Breast epithelium (tissue), 4 donors: ENCODE measurements around the gene SLC22A3. TPM values are rescaled to one million over a fixed set of nuclear protein-coding genes. Genes with fewer than 3 reads are reported as not detected.

Source experiments
- DNase-seq, 2 donors: peaks; one replicate each; pipeline ENCODE4 v3.0.0-alpha.2; 2019; ENCODE audit warnings: low spot score in 2 of 2
- H3K27ac ChIP-seq, 2 donors: fragments of 200-600 bp; sonication (generic) in 1 of 2; one replicate each; pipeline ENCODE4 v1.5.1; 2016 to 2019; ENCODE audit warnings: mild to moderate bottlenecking in 1 of 2
- H3K27me3 ChIP-seq, 2 donors: fragments of 200-600 bp; sonication (generic) in 1 of 2; one replicate each; pipeline versions ENCODE4 v1.5.1 to v1.6.0; 2017 to 2019; ENCODE audit warnings: control low read depth in 1 of 2, mild to moderate bottlenecking in 1 of 2
- H3K36me3 ChIP-seq: fragments of 200-600 bp; one replicate; pipeline ENCODE4 v1.5.1; 2019
- H3K4me1 ChIP-seq, 2 donors: fragments of 200-600 bp; sonication (generic); one replicate each; pipeline ENCODE4 v1.5.1; 2016 to 2019; ENCODE audit warnings: control low read depth in 1 of 2
- H3K4me3 ChIP-seq, 3 donors: fragments of 200-600 bp; sonication (generic); 1 replicate in 2 of 3; 2 replicates in 1 of 3; pipeline ENCODE4 v1.5.1; 2016 to 2019; ENCODE audit warnings: mild to moderate bottlenecking in 3 of 3, moderate library complexity in 2 of 3
- H3K9me3 ChIP-seq, 2 donors: fragments of 200-600 bp; sonication (generic) in 1 of 2; one replicate each; pipeline ENCODE4 v1.5.1; 2016 to 2019; ENCODE audit warnings: control low read depth in 1 of 2
- CTCF ChIP-seq, 3 donors: fragments of 450-650 bp; IDR thresholded peaks; one replicate each; pipeline ENCODE4 v1.5.1; 2016 to 2017; ENCODE audit warnings: antibody characterized with exemption in 3 of 3, mild to moderate bottlenecking in 3 of 3, moderate library complexity in 3 of 3
- POLR2A ChIP-seq: fragments of 450-650 bp; IDR thresholded peaks from one replicate; pipeline ENCODE4 v1.6.1; 2016; ENCODE audit warnings: antibody characterized with exemption, mild to moderate bottlenecking, moderate library complexity
- POLR2AphosphoS5 ChIP-seq, 3 donors: sonication (generic); formaldehyde crosslinking; IDR thresholded peaks; one replicate each; pipeline ENCODE4 v1.6.1; 2017; ENCODE audit warnings: antibody characterized with exemption in 3 of 3
- intact Hi-C: fragments of 100-400 bp; cut with DNase I; formaldehyde crosslinking; loops from one replicate; pipeline ENCODE4 v1.15.1; 2023; ENCODE audit warnings: low total_unique reads
- total RNA-seq, 3 donors: library from RNA; depleted of rRNA; stranded (reverse); fragments of >200 nt; gene quantifications; one replicate each; pipeline ENCODE4 v1.1.0, GENCODE V29; 2016

The SLC22A3 gene
- total RNA-seq, 3 donors from 2014 or later, result 3.4 to 13.1 (median 5.9) TPM

- no peak overlapping the region for H3K27ac ChIP-seq
- H3K27me3 ChIP-seq, result no peaks in the 10 kb centered on the region
- no peak for TF ChIP-seq POLR2AphosphoS5 (IDR thresholded peaks at IDR 0.05)
- no peak for TF ChIP-seq POLR2A
- TF ChIP-seq CTCF (IDR thresholded peaks at IDR 0.05), result no peak
- peaks cover 6 to 25% of the 10 kb centered on the region in 2 donors for H3K9me3 ChIP-seq
- H3K4me3 ChIP-seq, result no peak overlapping the region
- H3K36me3 ChIP-seq, result no peaks in the 10 kb centered on the region
- no peak for DNase-seq
- intact Hi-C loops, result no loop called here
- H3K4me1 ChIP-seq, result no peaks in the 10 kb centered on the region
Measured at GRCh38 chr6:160316261-160316660, 31.9 kb upstream of the SLC22A3 start.

- Histone ChIP-seq H3K36me3 (no peaks in the 10 kb centered on the region), H3K4me1 (no peaks in the 10 kb centered on the region), H3K27ac (no peak overlapping the region), H3K27me3 (no peaks in the 10 kb centered on the region), H3K9me3 (peaks cover 0 to 17% of the 10 kb centered on the region in 2 donors), H3K4me3 (no peak overlapping the region)
- TF ChIP-seq CTCF (IDR thresholded peaks at IDR 0.05) (no peak), POLR2AphosphoS5 (IDR thresholded peaks at IDR 0.05) (no peak), POLR2A (no peak)
- no peak for DNase-seq
- intact Hi-C loops, result no loop called here
Measured at GRCh38 chr6:160319246-160319645, 28.9 kb upstream of the SLC22A3 start.

- peaks cover 0 to 17% of the 10 kb centered on the region in 2 donors for H3K9me3 ChIP-seq
- no peaks in the 10 kb centered on the region for H3K36me3 ChIP-seq
- no peak overlapping the region for H3K4me3 ChIP-seq
- H3K4me1 ChIP-seq, result no peaks in the 10 kb centered on the region
- H3K27ac ChIP-seq, result no peak overlapping the region
- no peaks in the 10 kb centered on the region for H3K27me3 ChIP-seq
- intact Hi-C loops, result no loop called here
- TF ChIP-seq POLR2AphosphoS5 (IDR thresholded peaks at IDR 0.05), result no peak
- TF ChIP-seq CTCF (IDR thresholded peaks at IDR 0.05), result no peak
- TF ChIP-seq POLR2A, result no peak
- no peak for DNase-seq
Measured at GRCh38 chr6:160321729-160322505, 26.3 kb upstream of the SLC22A3 start.

- Histone ChIP-seq H3K27ac (no peak overlapping the region), H3K36me3 (no peaks in the 10 kb centered on the region), H3K4me1 (no peaks in the 10 kb centered on the region), H3K9me3 (no peaks in the 10 kb centered on the region), H3K27me3 (no peaks in the 10 kb centered on the region), H3K4me3 (no peak overlapping the region)
- TF ChIP-seq POLR2A, result no peak
- intact Hi-C loops, result no loop called here
- DNase-seq, result no peak
Measured at GRCh38 chr6:160327981-160328380, 20.2 kb upstream of the SLC22A3 start.

- H3K9me3 ChIP-seq, result no peaks in the 10 kb centered on the region
- H3K27ac ChIP-seq, result no peak overlapping the region
- H3K36me3 ChIP-seq, result no peaks in the 10 kb centered on the region
- no peak overlapping the region for H3K4me3 ChIP-seq
- H3K27me3 ChIP-seq, result no peaks in the 10 kb centered on the region
- DNase-seq, result no peak
- TF ChIP-seq POLR2A, result no peak
- TF ChIP-seq POLR2AphosphoS5 (IDR thresholded peaks at IDR 0.05), result no peak
- no peak for TF ChIP-seq CTCF (IDR thresholded peaks at IDR 0.05)
- H3K4me1 ChIP-seq, result no peaks in the 10 kb centered on the region
- intact Hi-C loops, result no loop called here
Measured at GRCh38 chr6:160328447-160328846, 19.7 kb upstream of the SLC22A3 start.
